Measurements from ENCODE around the gene KRT17.
"Not testable (repeated sequence)": the region's sequence is repeated elsewhere in the genome, so short reads cannot be mapped to it uniquely, and the experiment has no call there.

- not testable (repeated sequence) for TF ChIP-seq CTCF, EP300 (IDR thresholded peaks at IDR 0.05)
These were observed 11.8 kb downstream of the KRT17 start, which contains the start of gene KRT16 for GRCh38 chr17:41612376-41613160.
